ENCODE data around the gene MYH7.
"Not testable (repeated sequence)": the region's sequence is repeated elsewhere in the genome, so short reads cannot be mapped to it uniquely, and the experiment has no call there.

Gene MYH7

DNA sequence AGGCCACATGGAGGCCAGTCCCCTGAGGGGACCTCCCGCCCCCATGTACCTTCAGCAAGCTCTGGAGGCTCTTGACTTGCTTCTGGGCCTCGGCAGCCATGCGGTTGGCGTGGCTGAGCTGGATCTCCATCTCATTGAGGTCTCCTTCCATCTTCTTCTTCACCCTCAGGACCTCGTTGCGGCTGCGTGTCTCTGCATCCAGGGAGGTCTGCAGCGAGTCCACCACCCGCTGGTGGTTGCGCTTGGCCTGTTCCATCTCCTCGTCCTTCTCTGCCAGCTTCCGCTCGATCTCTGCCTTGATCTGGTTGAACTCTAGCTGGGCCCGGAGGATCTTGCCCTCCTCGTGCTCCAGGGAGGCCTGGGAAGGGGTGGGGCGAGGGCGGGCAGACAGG is 49.2 kb downstream of the MYH7 start:
- not testable (repeated sequence) for DNase-seq (ENCODE audit: low read depth)

- no peak for DNase-seq (ENCODE audit: low read depth)
Observed at GRCh38 chr14:23385642-23386265, 49.7 kb downstream of the MYH7 start.

GRCh38 chr14:23385244-23385641 is 50.2 kb downstream of the MYH7 start:
- no peak for DNase-seq (ENCODE audit: low read depth)

GRCh38 chr14:23384364-23385080 is 50.9 kb downstream of the MYH7 start:
- DNase-seq (ENCODE audit: low read depth), result no peak

GRCh38 chr14:23382731-23383440 is 52.6 kb downstream of the MYH7 start:
- DNase-seq (ENCODE audit: low read depth), result no peak

DNA sequence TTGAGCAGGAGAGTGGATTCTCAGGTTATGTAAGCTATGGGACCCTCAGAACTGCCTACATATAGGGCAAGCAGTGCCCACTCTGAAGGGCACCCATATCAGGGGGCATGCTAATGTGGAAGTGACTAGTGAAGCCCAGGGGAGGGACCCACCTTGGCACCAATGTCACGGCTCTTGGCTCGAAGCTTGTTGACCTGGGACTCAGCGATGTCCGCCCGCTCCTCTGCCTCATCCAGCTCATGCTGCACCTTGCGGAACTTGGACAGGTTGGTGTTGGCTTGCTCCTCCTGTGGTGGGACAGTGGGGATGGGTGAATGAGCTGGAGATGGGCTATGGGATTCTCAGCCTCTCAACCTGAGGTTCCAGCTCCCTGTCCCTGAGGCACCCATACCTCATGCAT is 53.2 kb downstream of the MYH7 start:
- DNase-seq (ENCODE audit: low read depth), result no peak

DNA sequence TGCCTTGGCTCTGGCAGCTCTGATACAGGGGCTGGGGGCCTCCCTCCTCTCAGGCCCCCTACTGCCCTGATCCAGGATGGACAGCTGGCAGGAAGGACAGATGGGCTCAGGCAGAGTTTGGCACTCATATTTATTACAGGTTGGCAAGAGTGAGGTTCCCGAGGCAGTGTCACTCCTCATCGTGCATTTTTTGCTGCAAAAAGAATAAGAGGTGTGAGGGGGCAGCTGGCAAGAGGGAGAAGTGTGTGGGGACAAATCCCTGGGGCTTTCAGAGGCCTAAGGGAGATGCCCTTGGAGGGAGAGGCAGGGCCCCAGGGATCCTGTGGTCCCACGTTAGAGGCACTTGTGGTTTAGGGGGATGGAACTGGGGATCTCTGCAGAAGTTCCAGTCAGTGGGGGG is 53.6 kb downstream of the MYH7 start:
- no peak for DNase-seq (ENCODE audit: low read depth)

- DNase-seq (ENCODE audit: low read depth), result no peak
Observed at GRCh38 chr14:23380976-23381375, 54.5 kb downstream of the MYH7 start.

DNA sequence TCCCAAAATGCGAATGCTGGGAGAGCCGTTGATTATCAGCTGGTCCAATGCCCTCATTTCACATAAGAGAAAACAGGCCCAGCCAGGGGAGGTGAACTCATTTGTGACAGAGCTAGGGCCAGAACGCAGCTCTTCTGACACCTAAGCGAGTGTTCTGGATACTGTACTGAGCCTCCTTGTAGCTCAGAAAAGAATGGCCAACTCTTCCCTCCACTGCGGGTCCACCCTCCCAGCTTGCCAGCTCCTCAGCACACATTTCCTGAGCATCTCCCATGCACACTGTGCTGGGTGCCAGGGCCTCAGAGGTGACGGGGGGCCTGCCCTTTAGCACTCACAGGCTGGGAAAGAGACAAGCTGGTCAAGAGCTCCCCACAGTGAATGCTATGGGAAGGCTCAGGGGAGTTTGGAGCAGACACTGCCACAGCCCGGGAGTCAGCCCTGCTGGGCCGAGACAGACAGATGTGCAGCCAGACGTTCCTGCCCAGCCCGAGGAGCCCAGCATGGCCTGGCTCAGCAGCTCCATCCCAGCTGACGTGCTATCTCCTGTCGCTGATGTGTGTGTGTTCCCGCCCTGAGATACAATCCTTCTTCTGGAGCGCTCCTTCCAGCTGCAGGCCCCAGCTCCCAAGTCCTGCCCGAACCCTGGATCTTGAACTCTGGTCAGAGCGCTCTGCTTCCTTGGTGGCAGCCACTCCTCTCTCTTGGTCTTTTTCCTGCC is 55.1 kb downstream of the MYH7 start:
- DNase-seq (ENCODE audit: low read depth), result no peak

DNA sequence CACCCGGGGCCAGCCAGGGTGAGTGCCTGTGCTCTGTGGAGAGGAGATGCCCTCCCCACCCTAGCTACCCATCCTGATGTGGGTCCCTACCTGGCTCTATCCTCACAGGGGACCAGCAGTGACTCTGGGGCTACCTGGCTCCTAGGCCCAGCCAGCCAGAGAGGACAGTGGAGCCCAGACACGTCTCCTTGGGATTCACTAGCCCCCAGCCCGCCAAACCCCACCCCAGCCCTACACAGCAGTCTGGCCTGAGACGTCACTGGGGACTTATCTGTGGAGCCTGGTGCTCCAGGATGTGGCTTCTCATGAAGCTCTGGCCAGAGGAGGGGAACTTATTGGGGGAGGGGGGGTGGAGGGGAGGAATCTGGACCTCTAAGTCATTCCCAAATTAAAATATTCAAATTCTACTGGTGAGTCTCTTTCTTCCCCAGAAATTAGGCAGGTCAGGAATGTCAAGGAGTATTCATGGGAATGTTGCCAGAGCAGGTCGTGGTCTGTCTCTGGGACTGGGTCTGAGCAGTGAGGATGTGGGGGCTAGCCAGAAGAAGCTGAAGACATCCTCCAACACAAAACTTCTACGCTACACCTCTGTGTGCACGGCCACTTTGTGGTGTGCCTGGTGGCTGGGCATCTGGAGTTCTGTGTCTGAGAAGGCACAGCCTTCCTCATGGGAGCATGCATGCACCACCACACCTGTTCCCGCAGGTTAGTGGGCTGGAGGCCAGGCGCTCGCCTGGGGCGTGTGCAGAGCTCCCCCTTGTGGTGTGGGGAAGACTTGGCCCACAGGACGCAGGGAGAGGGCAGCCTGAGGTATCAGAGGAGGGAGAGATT is 55.9 kb downstream of the MYH7 start:
- DNase-seq (ENCODE audit: low read depth), result peak; percentile 45

DNA sequence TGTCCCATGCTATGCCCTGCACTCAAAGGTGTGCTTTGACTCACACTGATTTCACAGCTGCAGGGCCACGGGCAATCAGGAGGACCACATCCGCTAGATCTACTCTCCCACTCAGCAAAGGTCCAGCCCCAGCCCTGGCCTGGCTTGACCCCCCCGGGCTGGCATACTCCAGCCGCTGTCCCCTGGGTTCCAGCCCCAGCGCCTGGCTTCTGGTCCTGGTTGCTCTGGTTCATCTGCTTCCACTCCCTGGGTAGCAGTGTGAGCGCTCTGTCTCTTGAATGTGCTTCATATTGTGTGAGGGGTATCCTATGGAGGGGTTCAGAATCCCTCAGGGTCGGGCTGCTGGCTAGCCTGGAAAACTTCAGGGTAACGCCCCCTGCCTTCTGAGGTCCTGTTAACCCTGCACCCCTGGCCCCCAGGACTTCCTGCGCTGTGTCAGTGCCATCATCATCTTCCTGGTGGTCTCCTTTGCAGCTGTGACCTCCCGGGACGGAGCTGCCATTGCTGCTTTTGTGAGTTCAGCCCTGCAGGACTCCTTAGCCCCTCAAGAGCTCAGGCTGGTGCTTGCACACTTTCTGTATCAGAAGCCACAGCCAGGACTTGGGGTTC is 56.7 kb downstream of the MYH7 start:
- DNase-seq (ENCODE audit: low read depth), result no peak

- no peak for DNase-seq (ENCODE audit: low read depth)
Observed at GRCh38 chr14:23377573-23378563, 57.6 kb downstream of the MYH7 start.

DNA sequence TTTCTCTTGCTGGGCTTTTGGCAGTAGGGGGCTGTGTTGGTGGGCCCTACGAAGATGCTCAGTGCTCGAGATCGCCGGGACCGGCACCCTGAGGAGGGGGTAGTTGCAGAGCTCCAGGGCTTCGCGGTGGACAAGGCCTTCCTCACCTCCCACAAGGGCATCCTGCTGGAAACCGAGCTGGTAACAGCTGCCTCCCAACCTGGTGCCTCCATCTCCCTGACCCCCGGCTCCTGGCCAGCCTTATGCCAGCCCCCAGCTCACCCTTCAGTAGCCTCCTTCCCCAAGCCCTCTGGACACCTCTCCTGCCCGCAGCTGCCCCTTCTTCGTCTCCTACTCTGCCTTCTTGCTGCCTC is 58.3 kb downstream of the MYH7 start:
- no peak for DNase-seq (ENCODE audit: low read depth)

DNA sequence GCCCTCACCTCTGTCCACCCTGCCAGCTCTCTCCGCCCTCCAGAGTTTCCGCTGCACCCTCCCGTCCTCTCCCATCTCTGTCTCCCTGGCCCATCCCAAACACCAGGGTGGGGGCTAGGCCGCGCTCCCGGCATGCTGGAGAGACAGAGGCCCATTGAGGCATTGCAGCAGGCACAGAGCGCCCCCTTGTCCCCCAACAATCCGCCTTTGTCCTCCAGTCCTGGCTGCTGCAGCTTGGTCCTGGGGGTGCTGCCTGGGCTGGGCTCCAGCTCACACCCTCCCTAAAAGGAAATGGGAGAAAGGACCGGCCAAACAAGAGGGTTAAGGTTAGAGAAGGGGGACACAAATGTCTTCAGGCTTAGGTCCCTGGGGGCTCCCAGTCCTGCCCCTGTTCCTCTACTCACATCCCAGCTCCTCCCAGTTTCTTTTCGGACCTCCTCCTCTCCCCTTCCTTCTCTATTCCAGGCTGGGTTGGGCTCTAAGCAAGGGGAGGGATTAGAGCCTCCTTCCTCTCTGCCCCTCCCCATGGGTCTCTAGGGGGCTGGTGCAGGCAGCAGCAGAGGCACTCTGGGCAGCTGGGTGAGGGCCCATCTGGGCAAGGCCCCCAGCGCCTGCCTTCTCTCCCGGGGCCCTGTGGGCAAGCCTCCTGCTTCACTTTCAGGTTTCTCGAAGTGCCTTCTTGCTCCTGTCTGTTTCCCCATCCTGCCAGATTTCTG is 58.8 kb downstream of the MYH7 start, which contains the start of gene CMTM5:
TSS of gene CMTM5 (plus strand) at position 565 of the 716 bp plus-strand sequence. CDS start 206 bp downstream, outside the sequence.
- no peak for DNase-seq (ENCODE audit: low read depth)

- no peak for DNase-seq (ENCODE audit: low read depth)
Observed at GRCh38 chr14:23375527-23376251, 59.8 kb downstream of the MYH7 start.

GRCh38 chr14:23373041-23373440 is 62.4 kb downstream of the MYH7 start:
- DNase-seq (ENCODE audit: low read depth), result no peak

- DNase-seq (ENCODE audit: low read depth), result no peak
Observed at GRCh38 chr14:23372509-23372908, 63.0 kb downstream of the MYH7 start, which contains the start of gene IL25. Gene IL25 (plus strand): TSS chr14:23372809.

- DNase-seq (ENCODE audit: low read depth), result no peak
Observed at GRCh38 chr14:23371865-23372264, 63.6 kb downstream of the MYH7 start.

DNA sequence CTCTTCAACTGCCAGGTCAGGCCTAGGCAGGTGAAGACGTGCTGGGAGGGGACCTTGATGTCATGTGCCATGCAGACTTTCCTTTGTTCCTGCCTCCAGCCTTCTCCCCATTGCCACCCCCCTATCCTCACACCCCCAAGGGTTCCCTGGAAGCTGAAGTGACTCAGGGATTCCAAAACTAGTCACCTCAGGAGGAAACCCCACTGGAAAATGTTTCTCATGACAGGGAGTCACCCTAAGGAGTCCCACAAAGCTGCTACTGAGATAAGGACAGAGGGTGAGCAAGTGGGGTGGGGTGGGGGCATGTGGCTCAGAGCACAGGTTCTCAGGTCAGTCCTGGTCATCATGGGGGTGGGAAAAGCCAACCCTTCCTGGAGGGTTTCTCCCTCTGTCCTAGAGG is 65.2 kb downstream of the MYH7 start:
- DNase-seq (ENCODE audit: low read depth), result no peak
